ENCODE data around the gene GRM4. TPM values are rescaled to one million over a fixed set of nuclear protein-coding genes. Genes with fewer than 3 reads are reported as not detected.

The GRM4 gene
- total and polyA plus RNA-seq, 2 experiments from 2014 or later, result 0.10 to 0.22 TPM

DNA sequence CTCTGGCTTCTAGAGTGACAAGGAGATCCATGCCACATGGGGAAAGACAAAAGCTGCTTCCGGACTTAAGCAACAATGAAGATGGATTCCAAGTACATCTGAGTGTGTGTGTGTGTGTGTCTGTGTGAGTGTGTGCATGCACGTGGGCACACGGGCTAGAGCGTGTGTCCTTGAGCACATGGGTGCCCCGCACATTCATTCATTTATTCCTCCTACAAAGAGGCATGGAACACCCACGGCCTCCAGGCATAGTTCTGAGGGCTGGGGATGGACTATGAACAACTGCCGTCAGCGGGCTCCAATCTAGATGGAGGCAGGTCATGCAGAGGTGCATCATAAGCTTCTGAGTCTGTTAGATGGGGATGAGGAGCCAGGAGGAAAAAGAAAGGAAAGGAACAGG is 49.1 kb downstream of the GRM4 start:
- Histone ChIP-seq H4K20me1 (ENCODE audit: insufficient read depth) (no peaks in the 10 kb centered on the region), H3K27ac (no peak overlapping the region), H3K9me2 (ENCODE audit: insufficient read depth) (no peaks in the 10 kb centered on the region), H3K4me3 (no peak overlapping the region), H3K27me3 (replicated peaks; ENCODE audit: insufficient read depth) (peaks cover 14% of the 10 kb centered on the region), H3K4me2 (ENCODE audit: unreplicated experiment) (no peak overlapping the region), H3K9me3 (ENCODE audit: low read depth) (no peaks in the 10 kb centered on the region), H3K4me1 (ENCODE audit: insufficient read depth) (no peaks in the 10 kb centered on the region), H3K79me2 (ENCODE audit: insufficient read depth) (no peaks in the 10 kb centered on the region), H2AFZ (no peak overlapping the region), H3K36me3 (ENCODE audit: low read depth) (no peaks in the 10 kb centered on the region), H3K9ac (no peak overlapping the region), H3F3A (ENCODE audit: insufficient read depth) (no peaks in the 10 kb centered on the region)
- DNase-seq, result no peak
- in situ Hi-C loops (cut with MboI), result no loop called here
- no peak for TF ChIP-seq EZH2phosphoT487 (IDR thresholded peaks at IDR 0.05; ENCODE audit: insufficient read depth, low read depth)
- WGBS, 2 experiments (ENCODE audit: low coverage in 1 of 2, low lambda C conversion rate in 2 of 2, missing lambda C conversion rate in 2 of 2), result 60 to 63% methylated on average over 8 of the region's 8 CpGs

GRCh38 chr6:34096193-34096592 is 49.7 kb downstream of the GRM4 start:
- Histone ChIP-seq H3K9ac (no peak overlapping the region), H3K4me3 (no peak overlapping the region), H3K79me2 (ENCODE audit: insufficient read depth) (no peaks in the 10 kb centered on the region), H3K27ac (no peak overlapping the region), H3F3A (ENCODE audit: insufficient read depth) (no peaks in the 10 kb centered on the region), H3K9me2 (ENCODE audit: insufficient read depth) (no peaks in the 10 kb centered on the region), H4K20me1 (ENCODE audit: insufficient read depth) (no peaks in the 10 kb centered on the region), H2AFZ (no peak overlapping the region), H3K4me2 (ENCODE audit: unreplicated experiment) (no peak overlapping the region), H3K27me3 (replicated peaks; ENCODE audit: insufficient read depth) (peaks cover 14% of the 10 kb centered on the region), H3K36me3 (ENCODE audit: low read depth) (no peaks in the 10 kb centered on the region), H3K9me3 (ENCODE audit: low read depth) (no peaks in the 10 kb centered on the region), H3K4me1 (ENCODE audit: insufficient read depth) (no peaks in the 10 kb centered on the region)
- in situ Hi-C loops (cut with MboI), result no loop called here
- no peak for TF ChIP-seq EZH2phosphoT487 (IDR thresholded peaks at IDR 0.05; ENCODE audit: insufficient read depth, low read depth)
- no peak for TF ChIP-seq EZH2 (IDR thresholded peaks at IDR 0.05; ENCODE audit: insufficient read depth, poor library complexity, severe bottlenecking)
- 51 to 56% methylated on average over 5 of the region's 5 CpGs for WGBS, 2 experiments (ENCODE audit: low coverage in 1 of 2, low lambda C conversion rate in 2 of 2, missing lambda C conversion rate in 2 of 2)
- no peak for DNase-seq

DNA sequence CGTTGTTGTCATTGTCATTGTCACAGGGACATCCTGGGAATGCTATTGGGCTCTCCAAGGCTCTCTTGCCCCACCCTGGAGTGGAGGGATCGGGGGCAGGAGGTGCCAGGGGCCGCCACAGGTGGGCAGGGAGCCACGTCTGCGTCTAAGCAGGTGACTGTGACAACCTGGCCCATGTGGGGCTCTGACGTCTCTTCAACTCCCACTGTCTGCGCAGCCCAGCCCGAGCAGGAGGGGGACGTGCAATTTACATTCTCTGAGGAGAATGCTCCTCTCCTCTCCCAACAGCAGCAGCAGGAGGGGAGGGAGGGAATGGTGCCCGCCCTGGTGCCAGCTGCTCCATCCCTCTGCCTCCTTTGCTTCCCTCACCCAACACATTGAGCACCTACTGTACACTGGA is 50.1 kb downstream of the GRM4 start:
- Histone ChIP-seq H4K20me1 (ENCODE audit: insufficient read depth) (no peaks in the 10 kb centered on the region), H2AFZ (no peak overlapping the region), H3K9me2 (ENCODE audit: insufficient read depth) (no peaks in the 10 kb centered on the region), H3K36me3 (ENCODE audit: low read depth) (no peaks in the 10 kb centered on the region), H3K4me1 (ENCODE audit: insufficient read depth) (no peaks in the 10 kb centered on the region), H3K27ac (no peak overlapping the region), H3K9me3 (ENCODE audit: low read depth) (no peaks in the 10 kb centered on the region), H3K4me3 (no peak overlapping the region), H3K27me3 (replicated peaks; ENCODE audit: insufficient read depth) (peaks cover 14% of the 10 kb centered on the region), H3K4me2 (ENCODE audit: unreplicated experiment) (no peak overlapping the region), H3K9ac (no peak overlapping the region), H3K79me2 (ENCODE audit: insufficient read depth) (no peaks in the 10 kb centered on the region), H3F3A (ENCODE audit: insufficient read depth) (no peaks in the 10 kb centered on the region)
- in situ Hi-C loops (cut with MboI), result no loop called here
- DNase-seq, result no peak
- no peak for TF ChIP-seq EZH2phosphoT487 (IDR thresholded peaks at IDR 0.05; ENCODE audit: insufficient read depth, low read depth)
- no peak for TF ChIP-seq EZH2 (IDR thresholded peaks at IDR 0.05; ENCODE audit: insufficient read depth, poor library complexity, severe bottlenecking)
- 39 to 40% methylated on average over 10 of the region's 10 CpGs for WGBS, 2 experiments (ENCODE audit: low coverage in 1 of 2, low lambda C conversion rate in 2 of 2, missing lambda C conversion rate in 2 of 2)

DNA sequence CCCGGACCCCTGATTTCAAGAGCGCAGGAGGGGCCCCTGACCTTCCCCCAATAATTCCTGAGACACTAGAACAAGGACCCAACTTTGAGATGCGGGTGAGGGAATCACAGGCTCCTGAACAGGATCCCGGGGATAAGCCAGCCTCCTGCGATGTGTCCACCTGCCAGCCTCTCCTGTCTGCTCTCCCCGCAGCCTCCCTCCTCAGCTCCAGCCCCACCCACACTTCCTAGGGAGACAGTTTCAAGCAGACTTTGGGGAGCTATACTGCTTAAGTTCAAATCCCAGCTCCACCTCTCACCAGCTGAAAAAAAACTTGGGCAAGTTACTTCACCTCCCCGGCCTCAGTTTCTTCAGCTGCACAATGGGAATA is 50.8 kb downstream of the GRM4 start:
- no peaks in the 10 kb centered on the region for H3F3A ChIP-seq (ENCODE audit: insufficient read depth)
- no peaks in the 10 kb centered on the region for H3K36me3 ChIP-seq (ENCODE audit: low read depth)
- no peaks in the 10 kb centered on the region for H4K20me1 ChIP-seq (ENCODE audit: insufficient read depth)
- no peak overlapping the region for H2AFZ ChIP-seq
- no peak overlapping the region for H3K4me3 ChIP-seq
- TF ChIP-seq EZH2 (IDR thresholded peaks at IDR 0.05; ENCODE audit: insufficient read depth, poor library complexity, severe bottlenecking), result no peak
- H3K79me2 ChIP-seq (ENCODE audit: insufficient read depth), result no peaks in the 10 kb centered on the region
- no peak overlapping the region for H3K4me2 ChIP-seq (ENCODE audit: unreplicated experiment)
- in situ Hi-C loops (cut with MboI), result no loop called here
- 47 to 56% methylated on average over 7 of the region's 7 CpGs for WGBS, 2 experiments (ENCODE audit: low coverage in 1 of 2, low lambda C conversion rate in 2 of 2, missing lambda C conversion rate in 2 of 2)
- no peak overlapping the region for H3K27ac ChIP-seq
- H3K9me2 ChIP-seq (ENCODE audit: insufficient read depth), result no peaks in the 10 kb centered on the region
- H3K27me3 ChIP-seq (replicated peaks; ENCODE audit: insufficient read depth), result peaks cover 14% of the 10 kb centered on the region
- no peak for DNase-seq
- H3K9me3 ChIP-seq (ENCODE audit: low read depth), result no peaks in the 10 kb centered on the region
- no peak overlapping the region for H3K9ac ChIP-seq
- H3K4me1 ChIP-seq (ENCODE audit: insufficient read depth), result no peaks in the 10 kb centered on the region

DNA sequence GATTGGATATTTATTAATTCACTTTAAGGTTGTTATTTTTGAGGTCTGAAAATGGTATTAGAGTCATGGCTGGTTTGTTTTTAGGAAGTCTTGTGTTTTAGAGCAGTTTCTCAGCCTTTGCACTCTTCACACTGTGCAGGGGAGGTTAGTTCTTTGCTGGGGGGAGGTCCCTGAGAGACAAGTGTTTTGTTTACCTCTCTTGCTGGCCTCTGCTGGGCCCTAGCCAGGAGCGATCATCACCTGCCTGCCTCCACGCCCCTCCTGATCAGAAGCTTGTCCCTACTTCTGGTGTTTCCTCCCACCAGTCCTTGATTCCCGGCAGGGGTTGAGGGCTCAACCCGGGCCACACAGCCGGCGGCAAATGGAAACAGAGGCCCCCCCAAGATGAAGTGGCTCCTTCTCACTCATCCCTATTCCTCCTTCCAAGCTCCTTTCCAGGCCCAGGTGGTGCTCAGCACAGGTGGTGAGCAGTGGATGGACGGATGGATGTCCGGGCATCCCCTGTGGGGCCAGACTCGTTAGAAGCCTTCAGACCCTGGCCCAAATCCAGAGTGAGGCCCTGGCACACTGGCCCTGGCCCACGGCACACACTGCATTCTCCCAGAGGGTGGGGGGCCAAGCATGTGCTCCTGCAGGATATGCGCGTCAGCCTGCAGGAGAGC is 51.3 kb downstream of the GRM4 start:
- in situ Hi-C loops (cut with MboI), result no loop called here
- Histone ChIP-seq H3K79me2 (ENCODE audit: insufficient read depth) (no peaks in the 10 kb centered on the region), H3K27me3 (replicated peaks; ENCODE audit: insufficient read depth) (peaks cover 14% of the 10 kb centered on the region), H3K9ac (no peak overlapping the region), H3K36me3 (ENCODE audit: low read depth) (no peaks in the 10 kb centered on the region), H2AFZ (no peak overlapping the region), H3K4me3 (no peak overlapping the region), H3F3A (ENCODE audit: insufficient read depth) (no peaks in the 10 kb centered on the region), H3K9me3 (ENCODE audit: low read depth) (no peaks in the 10 kb centered on the region), H4K20me1 (ENCODE audit: insufficient read depth) (no peaks in the 10 kb centered on the region), H3K4me2 (ENCODE audit: unreplicated experiment) (no peak overlapping the region), H3K27ac (no peak overlapping the region), H3K4me1 (ENCODE audit: insufficient read depth) (no peaks in the 10 kb centered on the region), H3K9me2 (ENCODE audit: insufficient read depth) (no peaks in the 10 kb centered on the region)
- TF ChIP-seq EZH2phosphoT487 (IDR thresholded peaks at IDR 0.05; ENCODE audit: insufficient read depth, low read depth) (no peak), EZH2 (IDR thresholded peaks at IDR 0.05; ENCODE audit: insufficient read depth, poor library complexity, severe bottlenecking) (no peak)
- DNase-seq, result no peak
- 35 to 38% methylated on average over 12 of the region's 12 CpGs for WGBS, 2 experiments (ENCODE audit: low coverage in 1 of 2, low lambda C conversion rate in 2 of 2, missing lambda C conversion rate in 2 of 2)
